Liver (tissue), 9 donors: ENCODE data around the gene CRYZL1. TPM values are rescaled to one million over a fixed set of nuclear protein-coding genes. Genes with fewer than 3 reads are reported as not detected.

Experiments
- DNase-seq: peaks from one replicate; pipeline ENCODE4 v3.0.0-alpha.2; 2017; ENCODE audit warnings: low spot score
- H3K27ac ChIP-seq, 2 donors: one replicate each; pipeline ENCODE4 v1.7.0; 2013; ENCODE audit warnings: inconsistent platforms in 2 of 2, low read length in 2 of 2, control low read depth in 1 of 2, low read depth in 1 of 2, mild to moderate bottlenecking in 1 of 2
- H3K27me3 ChIP-seq, 4 donors: one replicate each; pipeline versions ENCODE4 v1.6.1 to v1.7.0; 2013; ENCODE audit warnings: low read length in 3 of 4, inconsistent platforms in 1 of 4, mild to moderate bottlenecking in 1 of 4, moderate library complexity in 1 of 4; ENCODE audit not compliant: control insufficient read depth in 4 of 4, insufficient read depth in 4 of 4
- H3K36me3 ChIP-seq, 4 donors: one replicate each; pipeline versions ENCODE4 v1.6.1 to v1.7.0; 2013; ENCODE audit warnings: low read length in 3 of 4, mild to moderate bottlenecking in 3 of 4, low read depth in 1 of 4, moderate library complexity in 1 of 4; ENCODE audit not compliant: control insufficient read depth in 4 of 4, insufficient read depth in 3 of 4
- H3K4me1 ChIP-seq, 4 donors: one replicate each; pipeline versions ENCODE4 v1.6.1 to v1.7.0; 2013; ENCODE audit warnings: low read length in 3 of 4, mild to moderate bottlenecking in 3 of 4, moderate library complexity in 1 of 4; ENCODE audit not compliant: control insufficient read depth in 4 of 4, insufficient read depth in 4 of 4
- H3K4me3 ChIP-seq, 3 donors: one replicate each; pipeline versions ENCODE4 v1.6.1 to v1.7.0; 2013; ENCODE audit warnings: low read length in 3 of 3, control low read depth in 1 of 3, low read depth in 1 of 3, mild to moderate bottlenecking in 1 of 3
- H3K9ac ChIP-seq, 2 donors: one replicate each; pipeline ENCODE4 v1.7.0; 2013; ENCODE audit warnings: low read length in 2 of 2, mild to moderate bottlenecking in 2 of 2, moderate library complexity in 2 of 2, control low read depth in 1 of 2, low read depth in 1 of 2
- H3K9me3 ChIP-seq, 4 donors: one replicate each; pipeline versions ENCODE4 v1.6.1 to v1.7.0; 2013; ENCODE audit warnings: low read length in 3 of 4; ENCODE audit not compliant: control insufficient read depth in 4 of 4
- EGR1 ChIP-seq, 2 donors: IDR thresholded peaks; 2 replicates each; pipeline ENCODE4 v1.6.1; 2016 to 2018; ENCODE audit warnings: antibody characterized with exemption in 2 of 2, low read depth in 2 of 2
- FOXA1 ChIP-seq: IDR thresholded peaks from 2 replicates; pipeline ENCODE4 v1.6.1; 2016; ENCODE audit warnings: antibody characterized with exemption
- FOXA2 ChIP-seq: IDR thresholded peaks from 2 replicates; pipeline ENCODE4 v1.6.1; 2016; ENCODE audit warnings: antibody characterized with exemption
- GABPA ChIP-seq, 2 donors: IDR thresholded peaks in 1 of 2; conservative IDR thresholded peaks in 1 of 2; 2 replicates each; pipeline ENCODE4 v1.6.1; 2016; ENCODE audit warnings: antibody characterized with exemption in 2 of 2, mild to moderate bottlenecking in 1 of 2, moderate library complexity in 1 of 2
- HNF4A ChIP-seq, 2 donors: conservative IDR thresholded peaks; 2 replicates each; pipeline ENCODE4 v1.6.1; 2016; ENCODE audit warnings: antibody characterized with exemption in 2 of 2, mild to moderate bottlenecking in 2 of 2
- HNF4G ChIP-seq: IDR thresholded peaks from 2 replicates; pipeline ENCODE4 v1.6.1; 2016; ENCODE audit warnings: antibody characterized with exemption
- JUND ChIP-seq, 2 donors: IDR thresholded peaks; 2 replicates each; pipeline ENCODE4 v1.6.1; 2016; ENCODE audit warnings: antibody characterized with exemption in 2 of 2
- NR2F2 ChIP-seq: IDR thresholded peaks from 2 replicates; pipeline ENCODE4 v1.6.1; 2016; ENCODE audit warnings: antibody characterized with exemption
- RAD21 ChIP-seq, 2 donors: IDR thresholded peaks; 2 replicates each; pipeline ENCODE4 v1.6.1; 2016; ENCODE audit warnings: antibody characterized with exemption in 2 of 2, mild to moderate bottlenecking in 2 of 2
- SP1 ChIP-seq: IDR thresholded peaks from 2 replicates; pipeline ENCODE4 v1.6.1; 2018; ENCODE audit warnings: antibody characterized with exemption, mild to moderate bottlenecking
- TAF1 ChIP-seq: conservative IDR thresholded peaks from 2 replicates; pipeline ENCODE4 v1.6.1; 2016; ENCODE audit warnings: antibody characterized with exemption, mild to moderate bottlenecking
- YY1 ChIP-seq: IDR thresholded peaks from 2 replicates; pipeline ENCODE4 v1.6.1; 2016; ENCODE audit warnings: antibody characterized with exemption, mild to moderate bottlenecking
- WGBS: extraction: QIAGEN DNeasy Blood & Tissue Kit; methylation state at CpG from one replicate; pipeline ENCODE4 v1.1.7; 2013; 5-methylcytosine and 5-hydroxymethylcytosine counted together
- polyA plus RNA-seq, 2 donors: library from polyadenylated mRNA; stranded (reverse) in 1 of 2; unstranded in 1 of 2; fragments of 200-250 nt in 1 of 2; fragments of >200 nt in 1 of 2; fragmentation: Nextera tagmentation in 1 of 2; extraction: Ambion mirVana in 1 of 2; gene quantifications; one replicate each; pipeline versions ENCODE4 v1.2.1 to v1.2.3, GENCODE V29; 2013 to 2015
- total RNA-seq, 2 donors: library from RNA; depleted of rRNA; stranded (reverse); fragments of >200 nt; gene quantifications; one replicate each; pipeline ENCODE4 v1.2.3, GENCODE V29; 2014
- TF ChIP-seq, protein P1 (sequence below): IDR thresholded peaks from 2 replicates; pipeline ENCODE4 v1.6.1; 2016; ENCODE audit warnings: antibody characterized with exemption
- TF ChIP-seq, protein P2 (sequence below): fragments of 150-350 bp; IDR thresholded peaks from 2 replicates; pipeline ENCODE4 v1.5.1; 2017; ENCODE audit warnings: improper control_type of control experiment, low read depth, low read length; ENCODE audit not compliant: missing input control
- TF ChIP-seq, protein P3 (sequence below): IDR thresholded peaks from 2 replicates; pipeline ENCODE4 v1.6.1; 2016; ENCODE audit warnings: antibody characterized with exemption, mild to moderate bottlenecking
- TF ChIP-seq, protein P4 (sequence below): IDR thresholded peaks from 2 replicates; pipeline ENCODE4 v1.6.1; 2016; ENCODE audit warnings: antibody characterized with exemption
- TF ChIP-seq, protein P5 (sequence below): IDR thresholded peaks from 2 replicates; pipeline ENCODE4 v1.6.1; 2016; ENCODE audit warnings: antibody characterized with exemption
- donor health status: healthy.
- donor health status: healthy.
- donor health status: healthy.
- donor health status: healthy.
- donor health status: healthy.

Gene CRYZL1
- total and polyA plus RNA-seq, 4 donors: 6.8 to 18.1 (median 11.5) TPM

DNA sequence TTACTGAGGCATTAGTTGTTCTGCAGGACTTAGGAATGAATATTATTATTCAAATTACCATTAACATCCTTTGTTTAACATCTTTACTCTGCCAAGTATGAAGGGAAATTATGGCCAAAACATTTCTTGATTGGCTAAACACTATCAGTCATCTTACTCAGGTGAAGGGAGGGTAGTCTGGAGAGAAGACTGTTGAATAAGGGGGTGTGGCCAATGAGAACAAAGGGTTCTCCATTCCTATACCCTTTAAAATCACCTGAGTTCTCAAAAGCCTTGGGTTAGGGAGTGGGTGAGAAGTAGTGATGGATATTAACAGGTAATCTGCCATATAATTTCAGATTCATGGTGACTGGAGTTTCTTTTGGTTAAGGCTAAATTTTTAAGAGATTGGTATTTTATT, 19.3 kb downstream of the CRYZL1 start:
- TF ChIP-seq, protein P1, sequence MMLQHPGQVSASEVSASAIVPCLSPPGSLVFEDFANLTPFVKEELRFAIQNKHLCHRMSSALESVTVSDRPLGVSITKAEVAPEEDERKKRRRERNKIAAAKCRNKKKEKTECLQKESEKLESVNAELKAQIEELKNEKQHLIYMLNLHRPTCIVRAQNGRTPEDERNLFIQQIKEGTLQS: no peak
- no peak for TF ChIP-seq HNF4A (conservative IDR thresholded peaks at IDR 0.05)
- no peak for TF ChIP-seq FOXA2
- no peak for TF ChIP-seq FOXA1
- TF ChIP-seq RAD21 (IDR thresholded peaks at IDR 0.05): no peak
- no peaks in the 10 kb centered on the region for H3K27me3 ChIP-seq
- no peak overlapping the region for H3K9ac ChIP-seq
- DNase-seq: no peak
- no peak overlapping the region for H3K4me3 ChIP-seq
- no peaks in the 10 kb centered on the region for H3K9me3 ChIP-seq
- H3K27ac ChIP-seq: no peak overlapping the region
- no peaks in the 10 kb centered on the region for H3K4me1 ChIP-seq
- H3K36me3 ChIP-seq: peaks cover 3 to 13% (median 6%) of the 10 kb centered on the region in 4 donors

DNA sequence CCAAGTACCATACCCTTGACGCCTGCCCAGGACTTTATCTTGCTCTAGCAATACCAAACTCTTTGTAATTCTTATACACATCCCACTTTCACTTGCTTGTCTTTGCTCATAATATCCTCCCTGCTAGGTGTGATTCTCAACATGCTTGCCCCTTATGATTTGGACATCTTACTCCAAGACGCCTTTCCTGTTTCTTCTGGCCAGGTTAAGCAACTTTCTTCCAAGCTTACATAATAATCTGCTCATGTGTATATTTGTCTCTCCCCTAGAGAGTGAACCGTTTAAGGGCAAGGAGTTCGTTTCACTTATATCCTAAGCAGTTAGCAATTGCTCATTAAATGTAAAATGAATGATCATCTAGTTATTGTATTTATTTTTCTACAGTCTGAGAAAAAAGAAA, 21.8 kb downstream of the CRYZL1 start:
- TF ChIP-seq SP1 (no peak), GABPA (IDR thresholded peaks at IDR 0.05 in 1 of 2, conservative IDR thresholded peaks at IDR 0.05 in 1 of 2) (no peak), RAD21 (IDR thresholded peaks at IDR 0.05) (no peak), FOXA1 (no peak), JUND (IDR thresholded peaks at IDR 0.05) (no peak), FOXA2 (no peak), HNF4G (no peak), EGR1 (IDR thresholded peaks at IDR 0.05; ENCODE audit: low read depth in 2 of 2) (no peak), YY1 (no peak), TAF1 (no peak), NR2F2 (no peak)
- TF ChIP-seq, protein P2, sequence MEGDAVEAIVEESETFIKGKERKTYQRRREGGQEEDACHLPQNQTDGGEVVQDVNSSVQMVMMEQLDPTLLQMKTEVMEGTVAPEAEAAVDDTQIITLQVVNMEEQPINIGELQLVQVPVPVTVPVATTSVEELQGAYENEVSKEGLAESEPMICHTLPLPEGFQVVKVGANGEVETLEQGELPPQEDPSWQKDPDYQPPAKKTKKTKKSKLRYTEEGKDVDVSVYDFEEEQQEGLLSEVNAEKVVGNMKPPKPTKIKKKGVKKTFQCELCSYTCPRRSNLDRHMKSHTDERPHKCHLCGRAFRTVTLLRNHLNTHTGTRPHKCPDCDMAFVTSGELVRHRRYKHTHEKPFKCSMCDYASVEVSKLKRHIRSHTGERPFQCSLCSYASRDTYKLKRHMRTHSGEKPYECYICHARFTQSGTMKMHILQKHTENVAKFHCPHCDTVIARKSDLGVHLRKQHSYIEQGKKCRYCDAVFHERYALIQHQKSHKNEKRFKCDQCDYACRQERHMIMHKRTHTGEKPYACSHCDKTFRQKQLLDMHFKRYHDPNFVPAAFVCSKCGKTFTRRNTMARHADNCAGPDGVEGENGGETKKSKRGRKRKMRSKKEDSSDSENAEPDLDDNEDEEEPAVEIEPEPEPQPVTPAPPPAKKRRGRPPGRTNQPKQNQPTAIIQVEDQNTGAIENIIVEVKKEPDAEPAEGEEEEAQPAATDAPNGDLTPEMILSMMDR: no peak
- TF ChIP-seq, protein P3, sequence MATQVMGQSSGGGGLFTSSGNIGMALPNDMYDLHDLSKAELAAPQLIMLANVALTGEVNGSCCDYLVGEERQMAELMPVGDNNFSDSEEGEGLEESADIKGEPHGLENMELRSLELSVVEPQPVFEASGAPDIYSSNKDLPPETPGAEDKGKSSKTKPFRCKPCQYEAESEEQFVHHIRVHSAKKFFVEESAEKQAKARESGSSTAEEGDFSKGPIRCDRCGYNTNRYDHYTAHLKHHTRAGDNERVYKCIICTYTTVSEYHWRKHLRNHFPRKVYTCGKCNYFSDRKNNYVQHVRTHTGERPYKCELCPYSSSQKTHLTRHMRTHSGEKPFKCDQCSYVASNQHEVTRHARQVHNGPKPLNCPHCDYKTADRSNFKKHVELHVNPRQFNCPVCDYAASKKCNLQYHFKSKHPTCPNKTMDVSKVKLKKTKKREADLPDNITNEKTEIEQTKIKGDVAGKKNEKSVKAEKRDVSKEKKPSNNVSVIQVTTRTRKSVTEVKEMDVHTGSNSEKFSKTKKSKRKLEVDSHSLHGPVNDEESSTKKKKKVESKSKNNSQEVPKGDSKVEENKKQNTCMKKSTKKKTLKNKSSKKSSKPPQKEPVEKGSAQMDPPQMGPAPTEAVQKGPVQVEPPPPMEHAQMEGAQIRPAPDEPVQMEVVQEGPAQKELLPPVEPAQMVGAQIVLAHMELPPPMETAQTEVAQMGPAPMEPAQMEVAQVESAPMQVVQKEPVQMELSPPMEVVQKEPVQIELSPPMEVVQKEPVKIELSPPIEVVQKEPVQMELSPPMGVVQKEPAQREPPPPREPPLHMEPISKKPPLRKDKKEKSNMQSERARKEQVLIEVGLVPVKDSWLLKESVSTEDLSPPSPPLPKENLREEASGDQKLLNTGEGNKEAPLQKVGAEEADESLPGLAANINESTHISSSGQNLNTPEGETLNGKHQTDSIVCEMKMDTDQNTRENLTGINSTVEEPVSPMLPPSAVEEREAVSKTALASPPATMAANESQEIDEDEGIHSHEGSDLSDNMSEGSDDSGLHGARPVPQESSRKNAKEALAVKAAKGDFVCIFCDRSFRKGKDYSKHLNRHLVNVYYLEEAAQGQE: no peak
- TF ChIP-seq, protein P4, sequence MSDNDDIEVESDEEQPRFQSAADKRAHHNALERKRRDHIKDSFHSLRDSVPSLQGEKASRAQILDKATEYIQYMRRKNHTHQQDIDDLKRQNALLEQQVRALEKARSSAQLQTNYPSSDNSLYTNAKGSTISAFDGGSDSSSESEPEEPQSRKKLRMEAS: no peak
- TF ChIP-seq, protein P1: no peak
- TF ChIP-seq, protein P5, sequence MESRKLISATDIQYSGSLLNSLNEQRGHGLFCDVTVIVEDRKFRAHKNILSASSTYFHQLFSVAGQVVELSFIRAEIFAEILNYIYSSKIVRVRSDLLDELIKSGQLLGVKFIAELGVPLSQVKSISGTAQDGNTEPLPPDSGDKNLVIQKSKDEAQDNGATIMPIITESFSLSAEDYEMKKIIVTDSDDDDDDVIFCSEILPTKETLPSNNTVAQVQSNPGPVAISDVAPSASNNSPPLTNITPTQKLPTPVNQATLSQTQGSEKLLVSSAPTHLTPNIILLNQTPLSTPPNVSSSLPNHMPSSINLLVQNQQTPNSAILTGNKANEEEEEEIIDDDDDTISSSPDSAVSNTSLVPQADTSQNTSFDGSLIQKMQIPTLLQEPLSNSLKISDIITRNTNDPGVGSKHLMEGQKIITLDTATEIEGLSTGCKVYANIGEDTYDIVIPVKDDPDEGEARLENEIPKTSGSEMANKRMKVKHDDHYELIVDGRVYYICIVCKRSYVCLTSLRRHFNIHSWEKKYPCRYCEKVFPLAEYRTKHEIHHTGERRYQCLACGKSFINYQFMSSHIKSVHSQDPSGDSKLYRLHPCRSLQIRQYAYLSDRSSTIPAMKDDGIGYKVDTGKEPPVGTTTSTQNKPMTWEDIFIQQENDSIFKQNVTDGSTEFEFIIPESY: no peak
- no peak overlapping the region for H3K4me3 ChIP-seq
- no peaks in the 10 kb centered on the region for H3K9me3 ChIP-seq
- peaks cover 2 to 13% (median 6%) of the 10 kb centered on the region in 4 donors for H3K36me3 ChIP-seq
- H3K27ac ChIP-seq: no peak overlapping the region
- no peak for DNase-seq
- H3K4me1 ChIP-seq: no peaks in the 10 kb centered on the region
- WGBS: 93% methylated on average over 4 of the region's 4 CpGs
- no peaks in the 10 kb centered on the region for H3K27me3 ChIP-seq
- no peak overlapping the region for H3K9ac ChIP-seq
